Ovary (tissue), 3 donors: ENCODE results near the gene GRIFIN.

Experiments used
- CTCF ChIP-seq, 3 donors: fragments of 450-650 bp in 2 of 3; fragments of 200-600 bp in 1 of 3; IDR thresholded peaks; one replicate each; pipeline versions ENCODE4 v1.5.1 to v1.8.0; 2016 to 2022; ENCODE audit warnings: antibody characterized with exemption in 3 of 3, mild to moderate bottlenecking in 1 of 3
- POLR2A ChIP-seq: fragments of 450-650 bp; IDR thresholded peaks from one replicate; pipeline ENCODE4 v1.6.1; 2017; ENCODE audit warnings: antibody characterized with exemption, mild to moderate bottlenecking, moderate library complexity
- donor health status: DM: no; HTN: no; CAD: no.

GRCh38 chr7:2510130-2510776, 34.1 kb upstream of the GRIFIN start:
- TF ChIP-seq CTCF (IDR thresholded peaks at IDR 0.05) (no peak), POLR2A (no peak)
